Measurements from ENCODE around the gene CXXC5.

Gene CXXC5

GRCh38 chr5:139667001-139667729 lies 19.0 kb downstream of the CXXC5 start:
- DNase-seq: peak in 1 of 6 experiments; percentile 11

- no peak for DNase-seq
Observed at GRCh38 chr5:139667730-139668063, 19.5 kb downstream of the CXXC5 start.

- DNase-seq: peak in 2 of 6 experiments; percentile 21 to 23
Observed at GRCh38 chr5:139668064-139668880, 20.1 kb downstream of the CXXC5 start.

GRCh38 chr5:139668924-139669661 lies 20.9 kb downstream of the CXXC5 start:
- DNase-seq: no peak

GRCh38 chr5:139669662-139670368 lies 21.7 kb downstream of the CXXC5 start:
- DNase-seq: peak in 1 of 6 experiments; percentile 32

GRCh38 chr5:139670369-139671095 lies 22.4 kb downstream of the CXXC5 start:
- DNase-seq: peak in 1 of 6 experiments; percentile 32

- no peak for DNase-seq
Observed at GRCh38 chr5:139671096-139671841, 23.1 kb downstream of the CXXC5 start.

- no peak for DNase-seq
Observed at GRCh38 chr5:139675213-139675612, 27.1 kb downstream of the CXXC5 start.

GRCh38 chr5:139675825-139676224 lies 27.7 kb downstream of the CXXC5 start:
- DNase-seq: no peak

- DNase-seq: no peak
Observed at GRCh38 chr5:139676406-139676805, 28.3 kb downstream of the CXXC5 start.

- DNase-seq: no peak
Observed at GRCh38 chr5:139676951-139677735, 29.0 kb downstream of the CXXC5 start.

GRCh38 chr5:139677736-139678613 lies 29.8 kb downstream of the CXXC5 start:
- DNase-seq: no peak

- no peak for DNase-seq
Observed at GRCh38 chr5:139678751-139679750, 30.9 kb downstream of the CXXC5 start.

GRCh38 chr5:139680368-139681111 lies 32.4 kb downstream of the CXXC5 start:
- no peak for DNase-seq

GRCh38 chr5:139681112-139681458 lies 32.9 kb downstream of the CXXC5 start:
- no peak for DNase-seq

- DNase-seq: no peak
Observed at GRCh38 chr5:139681466-139681865, 33.3 kb downstream of the CXXC5 start.

All from stimulated activated naive CD4-positive, alpha-beta T cell (primary cell).